Stimulated activated CD4-positive, alpha-beta T cell treated with anti-CD3 and anti-CD28 coated beads, Interleukin-12 subunit alpha, Interleukin-12 subunit beta, amount 100 ng/mL, for 4 hours (primary cell): ENCODE results near the gene FGF8.

Experiments used
- DNase-seq: peaks from one replicate; pipeline ENCODE4 v3.0.0-alpha.2; 2020

Gene FGF8

GRCh38 chr10:101768791-101769170 lies 7.1 kb downstream of the FGF8 start:
- no peak for DNase-seq

GRCh38 chr10:101767966-101768790 lies 7.7 kb downstream of the FGF8 start:
- no peak for DNase-seq

DNA sequence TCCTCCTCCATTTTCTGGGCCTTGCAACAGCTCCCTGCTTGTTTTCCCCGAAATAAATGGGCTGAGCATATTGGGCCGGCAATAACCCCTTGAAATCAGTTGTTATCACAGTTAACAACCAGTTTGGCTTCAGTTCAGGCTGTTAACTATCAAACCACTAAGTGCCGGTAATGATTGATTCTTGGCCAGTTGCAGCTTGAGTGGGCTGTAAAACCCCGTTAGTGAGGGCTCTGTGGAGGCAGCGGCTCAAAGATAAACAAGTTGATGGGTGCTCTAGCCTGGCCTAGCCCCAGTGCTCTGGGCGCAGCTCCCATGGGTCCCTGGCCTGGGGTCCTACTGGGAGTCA lies 8.3 kb downstream of the FGF8 start:
- DNase-seq: no peak

DNA sequence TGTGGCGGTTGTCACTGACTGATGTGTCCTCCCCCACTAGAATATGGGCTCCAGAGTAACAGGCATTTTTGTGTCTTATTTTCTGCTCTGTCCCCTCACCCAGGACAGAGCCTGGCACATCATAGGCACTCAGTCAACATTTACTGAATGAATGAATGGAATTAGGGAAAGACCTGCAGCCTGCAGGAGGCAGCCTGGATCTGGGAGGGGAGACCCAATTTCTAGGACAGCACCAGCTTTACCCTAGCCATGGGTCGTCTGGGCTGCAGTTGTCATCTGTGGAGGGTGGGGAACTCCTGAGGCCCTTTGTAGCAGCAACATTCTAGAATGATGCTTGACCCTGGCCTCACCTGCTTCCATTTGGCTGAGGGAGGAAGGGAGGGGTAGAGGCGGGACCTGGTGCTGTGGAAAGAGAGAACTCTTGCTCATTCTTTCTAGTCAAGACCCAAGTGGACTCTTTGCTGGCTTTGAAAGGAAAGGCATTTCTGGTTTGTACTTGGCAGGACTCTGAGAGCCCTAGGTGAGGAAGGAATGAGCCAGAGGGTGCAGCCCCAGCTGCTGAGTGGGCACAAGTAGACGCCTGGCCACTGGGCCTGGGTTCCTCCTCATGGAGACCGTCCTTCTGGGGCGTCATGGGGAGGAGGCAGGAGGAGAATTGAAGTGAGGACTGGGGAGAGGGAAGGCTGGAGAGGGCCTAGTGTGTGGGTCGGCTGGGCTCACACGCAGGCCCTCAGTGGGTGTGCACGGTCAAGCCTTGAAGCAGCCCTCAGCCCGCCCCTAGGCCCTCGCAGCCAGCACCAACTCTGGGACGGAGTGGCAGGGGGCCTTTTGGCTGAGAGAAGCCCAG lies 8.9 kb downstream of the FGF8 start:
- DNase-seq: no peak

DNA sequence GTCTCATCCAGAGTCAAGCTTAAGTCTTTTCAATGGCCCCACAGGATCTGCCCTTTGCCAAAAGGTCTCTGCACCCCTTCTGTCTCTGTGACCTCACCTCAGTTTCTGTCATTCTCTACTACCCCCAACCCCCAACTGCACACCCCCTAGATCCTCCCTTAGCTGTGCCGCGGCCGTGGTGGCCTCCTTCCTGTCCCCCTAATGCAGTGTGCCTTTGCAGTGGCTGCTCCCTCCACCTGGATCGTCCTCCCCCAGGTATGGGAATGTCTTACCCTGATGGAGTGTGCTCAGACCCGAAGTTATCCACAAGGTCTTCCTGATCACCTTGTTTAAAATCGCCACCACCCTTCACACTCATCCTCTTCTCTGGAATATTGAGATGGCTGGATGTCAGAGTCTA lies 9.6 kb downstream of the FGF8 start:
- no peak for DNase-seq

DNA sequence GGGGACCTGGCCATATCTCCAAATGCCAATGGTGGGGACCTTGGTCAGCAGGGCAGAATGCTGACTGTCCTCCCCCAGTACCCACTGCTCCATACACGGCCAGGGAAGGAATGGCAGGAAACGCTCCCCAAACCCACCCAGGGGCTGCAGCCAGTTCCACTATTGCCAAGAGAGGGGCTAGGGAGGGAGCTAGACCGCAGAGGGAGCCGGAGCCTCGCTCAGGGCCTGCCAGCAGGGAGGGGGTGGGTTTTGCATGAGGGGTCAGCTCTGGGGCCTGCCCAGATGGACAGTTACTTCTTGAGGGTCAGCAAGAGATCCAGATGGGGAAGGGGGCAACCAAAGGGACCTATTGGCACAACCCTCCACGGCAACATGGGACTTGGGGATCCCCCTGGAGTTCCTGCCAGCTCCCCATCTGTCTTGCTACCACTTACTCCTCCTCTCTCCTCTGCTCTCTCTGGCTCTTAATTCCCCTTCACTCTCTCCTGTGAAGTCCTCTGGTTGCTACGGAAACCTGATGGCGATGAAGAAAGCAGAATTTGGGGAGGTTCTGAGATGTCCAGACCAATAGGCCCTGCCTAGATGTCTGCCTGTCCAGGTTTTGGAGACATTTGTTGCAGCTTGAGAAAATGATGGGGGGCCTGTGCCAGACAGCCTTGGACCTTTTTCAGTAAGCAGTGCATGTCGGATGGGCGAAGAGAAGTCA lies 12.6 kb downstream of the FGF8 start:
- DNase-seq: no peak

DNA sequence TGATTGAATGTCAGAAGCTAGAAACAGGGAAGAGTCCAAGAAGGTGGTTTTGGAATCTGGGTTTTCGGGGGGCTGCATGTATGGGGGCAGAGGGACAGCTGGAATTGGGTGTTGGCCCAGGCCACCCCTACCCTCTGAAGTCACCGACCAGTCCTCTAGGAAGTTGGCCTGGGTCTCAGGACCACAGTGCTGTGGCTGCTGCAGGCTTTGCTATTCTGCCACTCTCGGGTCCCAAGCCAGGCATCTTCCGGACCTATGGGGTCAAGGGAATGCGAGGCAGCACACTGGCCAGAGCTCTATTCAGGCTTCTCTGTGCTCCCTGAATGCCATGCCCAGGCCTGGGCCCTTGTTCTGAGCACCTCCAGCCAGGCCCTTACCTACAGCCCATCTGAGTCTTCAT lies 13.2 kb downstream of the FGF8 start:
- no peak for DNase-seq

- DNase-seq: no peak
Observed at GRCh38 chr10:101761226-101761625, 14.7 kb downstream of the FGF8 start.

DNA sequence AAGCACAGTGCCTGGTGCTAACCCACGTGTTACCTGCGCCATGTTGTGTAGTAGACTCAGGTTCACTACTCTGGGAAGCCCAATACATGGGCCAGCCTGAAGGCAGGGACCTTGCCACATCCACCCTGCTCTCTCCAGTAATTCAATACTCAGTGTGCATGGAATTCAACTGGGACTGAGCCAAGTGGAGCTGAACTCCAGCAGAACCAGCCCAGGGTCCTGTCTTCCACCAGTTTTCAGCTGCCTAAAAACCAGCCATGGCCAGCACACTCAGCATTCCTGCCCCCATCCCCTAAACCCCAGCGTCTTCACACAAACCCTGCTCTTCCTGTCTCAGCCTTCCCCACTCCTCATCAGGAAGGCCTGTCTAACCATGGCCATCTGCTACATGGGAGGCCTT lies 15.4 kb downstream of the FGF8 start:
- DNase-seq: no peak

DNA sequence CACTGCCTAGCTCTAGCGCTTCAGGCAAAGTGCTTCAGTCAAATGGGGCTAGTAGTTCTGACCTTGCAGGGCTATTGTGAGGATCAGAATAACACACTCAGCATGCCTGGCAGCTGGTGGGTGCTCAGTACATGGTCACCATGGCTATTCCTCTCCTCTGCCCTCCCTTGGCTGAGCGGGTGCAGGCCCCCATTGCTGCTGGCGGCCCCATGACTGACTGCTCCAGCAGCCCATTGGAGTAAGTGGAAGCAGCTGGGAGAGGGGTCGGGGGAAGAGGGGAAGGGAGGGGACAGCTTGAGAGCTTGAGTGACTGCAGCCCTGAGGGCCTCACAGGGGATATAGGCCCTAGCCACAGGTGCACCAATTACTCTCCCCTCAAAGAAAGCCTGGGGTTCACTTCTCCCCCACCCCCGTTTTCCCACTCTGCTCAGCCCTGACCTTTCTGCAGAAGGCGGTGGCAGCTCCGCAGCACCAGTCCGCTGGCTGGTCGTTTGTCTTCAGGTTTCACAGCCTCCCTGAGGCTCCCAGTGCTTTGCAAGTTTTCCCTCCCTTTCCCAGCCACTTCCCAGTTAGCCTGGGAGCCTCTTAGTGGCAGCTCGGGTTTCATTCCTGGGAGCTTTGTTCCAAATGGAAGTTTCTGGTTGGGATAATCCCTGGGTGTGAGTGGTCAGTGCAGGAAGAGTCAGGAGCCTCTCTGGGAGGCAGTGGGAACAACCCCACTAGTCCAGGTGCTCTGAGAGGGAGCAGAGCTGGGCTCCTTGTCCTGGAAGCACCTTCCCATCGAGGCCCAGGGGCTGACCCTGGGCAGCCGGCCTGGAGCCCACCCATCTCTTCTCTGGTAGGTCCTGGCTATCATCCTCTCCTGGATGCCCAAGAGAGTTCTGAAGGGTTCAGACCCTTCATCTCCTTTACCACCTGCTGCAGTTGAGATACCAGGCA lies 16.3 kb downstream of the FGF8 start:
- DNase-seq: no peak

- no peak for DNase-seq
Observed at GRCh38 chr10:101758858-101759257, 17.1 kb downstream of the FGF8 start.

GRCh38 chr10:101752241-101752640 lies 23.7 kb downstream of the FGF8 start:
- DNase-seq: no peak

- DNase-seq: no peak
Observed at GRCh38 chr10:101749047-101750016, 26.6 kb downstream of the FGF8 start.

DNA sequence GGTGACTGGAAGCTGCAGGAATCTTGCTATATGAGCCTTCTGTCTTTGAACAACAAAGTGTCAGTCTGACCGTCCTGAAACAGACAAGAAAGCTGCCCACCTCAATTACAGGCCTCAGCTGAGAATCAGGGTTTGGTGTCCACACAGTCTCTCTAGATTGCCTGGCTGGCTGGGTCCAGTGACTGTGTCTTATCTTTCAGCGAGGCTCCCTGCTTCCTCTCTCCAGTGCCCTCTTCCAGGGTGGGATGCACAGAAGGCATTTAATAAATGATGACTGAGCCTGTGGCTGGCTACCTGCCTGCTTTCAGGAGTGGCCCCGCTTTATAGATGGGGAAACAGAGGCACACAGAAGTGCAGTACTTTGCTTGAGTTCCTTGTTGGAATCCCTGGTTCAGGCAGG lies 27.4 kb downstream of the FGF8 start:
- DNase-seq: no peak

DNA sequence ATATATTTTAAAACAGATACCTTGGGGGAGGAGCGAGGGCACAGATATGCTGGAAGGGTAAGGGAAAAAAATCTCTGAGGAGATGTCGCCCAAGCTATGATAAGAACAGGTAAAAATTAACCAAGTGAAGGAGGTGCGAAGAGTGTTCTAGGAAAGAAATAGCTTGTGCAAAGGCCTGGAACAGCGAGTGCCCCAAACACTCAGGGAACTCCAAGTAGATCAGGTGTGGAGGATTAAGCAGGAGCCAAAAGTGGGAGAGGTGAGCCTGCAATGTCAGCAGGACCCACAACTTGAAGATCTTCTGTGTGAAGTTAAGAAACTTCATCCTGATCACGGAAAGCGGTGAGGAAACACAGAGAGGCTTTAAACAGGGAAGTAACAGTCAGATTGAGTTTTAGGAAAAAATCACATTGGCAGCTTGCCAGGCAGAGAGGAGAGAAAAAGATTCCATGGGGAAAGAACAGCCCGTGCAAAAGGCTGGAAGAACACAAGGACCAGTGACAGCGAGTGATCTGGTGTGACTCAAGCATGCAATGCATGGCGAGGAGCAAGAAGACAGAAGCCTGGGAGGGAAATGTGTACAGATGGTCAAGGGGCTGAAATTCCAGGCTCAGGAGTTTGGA lies 30.7 kb downstream of the FGF8 start:
- no peak for DNase-seq

DNA sequence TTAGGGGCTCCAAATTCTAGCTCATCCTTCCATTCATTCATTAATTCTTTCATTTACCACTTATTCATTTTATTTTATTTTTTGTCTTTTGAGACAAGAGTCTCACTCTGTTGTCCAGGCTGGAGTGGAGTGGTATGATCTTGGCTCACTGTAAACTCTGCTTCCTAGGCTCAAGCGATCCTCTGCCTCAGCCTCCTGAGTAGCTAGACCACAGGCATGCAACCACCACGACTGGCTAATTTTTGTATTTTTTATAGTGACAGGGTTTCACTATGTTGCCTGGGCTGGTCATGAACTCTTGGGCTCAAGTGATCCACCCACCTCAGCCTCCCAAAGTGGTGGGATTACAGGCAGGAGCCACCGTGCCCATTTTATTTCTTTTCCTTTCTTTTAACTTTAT lies 31.6 kb downstream of the FGF8 start:
- no peak for DNase-seq

DNA sequence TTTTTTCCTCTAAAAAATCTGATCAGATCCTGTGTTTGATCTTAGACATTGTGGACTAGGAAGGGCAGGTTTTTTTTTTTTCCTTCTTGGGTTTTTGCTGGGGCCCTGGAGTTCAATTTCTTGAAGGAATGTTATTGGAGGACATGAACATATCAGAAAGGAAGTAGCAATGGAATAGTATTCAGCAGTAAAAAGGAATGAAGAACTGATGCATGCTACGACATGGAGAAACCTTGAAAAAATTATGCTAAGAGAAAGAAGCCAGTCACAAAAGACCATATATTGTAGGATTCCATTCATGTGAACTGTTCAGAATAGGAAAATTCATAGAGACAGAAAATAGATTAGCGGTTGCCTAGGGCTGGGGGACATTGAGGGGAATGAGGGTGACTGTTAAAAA lies 34.0 kb downstream of the FGF8 start:
- DNase-seq: no peak

DNA sequence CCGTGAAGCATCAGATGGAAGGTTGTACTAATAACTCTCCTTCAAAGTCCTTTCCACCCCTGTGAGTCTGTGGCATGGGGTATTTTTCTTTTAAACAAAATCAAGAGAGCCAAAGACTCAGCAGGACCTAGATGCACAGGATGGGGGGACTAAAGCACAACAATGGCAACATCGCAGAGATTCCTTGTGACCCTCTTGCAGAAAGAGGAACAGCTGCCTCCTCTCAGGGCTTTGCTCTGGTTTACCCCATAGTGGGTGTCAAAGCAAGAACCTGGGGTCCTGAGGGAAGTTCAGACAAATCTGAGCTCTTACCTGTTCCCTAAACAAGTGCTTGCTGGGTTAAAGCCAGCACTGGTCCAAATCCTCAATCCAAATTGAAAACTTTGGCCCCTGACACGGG lies 39.2 kb downstream of the FGF8 start:
- DNase-seq: no peak

- DNase-seq: no peak
Observed at GRCh38 chr10:101732096-101732495, 43.8 kb downstream of the FGF8 start.

DNA sequence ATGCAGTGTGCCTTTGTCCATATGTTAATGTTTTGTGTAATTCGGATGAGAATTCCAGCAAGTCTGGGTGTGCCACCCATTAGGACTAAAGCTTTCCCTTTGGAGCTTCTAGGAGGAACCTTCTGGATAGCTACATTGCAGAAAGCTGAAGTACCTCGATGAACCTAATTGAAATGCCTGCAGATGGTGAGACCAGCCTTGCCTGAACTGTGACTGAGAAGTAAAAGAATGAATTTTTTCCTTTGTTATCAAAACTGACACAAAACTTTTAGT lies 49.9 kb downstream of the FGF8 start:
- no peak for DNase-seq
